SK-N-SH treated with all-trans-retinoic acid at 6 μM for 48 hours (cell line): ENCODE data around the gene FARP1.

Experiments used
- ATAC-seq: fragments of 200-7000 bp; cut with Tn5 transposase; 3 replicates; pipeline ENCODE4 v1.9.1; 2020; ENCODE audit warnings: mild to moderate bottlenecking, moderate library complexity
- ARNTL ChIP-seq: fragments of 450-650 bp; formaldehyde crosslinking; IDR thresholded peaks from 2 replicates; pipeline ENCODE4 v1.5.0; 2020; ENCODE audit warnings: low read depth, mild to moderate bottlenecking, moderate library complexity, borderline replicate concordance
- CSDC2 ChIP-seq: fragments of 250-450 bp; sonication (Bioruptor Pico); IDR thresholded peaks from 2 replicates; pipeline ENCODE4 v1.5.0; 2020; ENCODE audit warnings: mild to moderate bottlenecking, moderate library complexity
- ESRRG ChIP-seq: fragments of 250-450 bp; sonication (Bioruptor Pico); IDR thresholded peaks from 2 replicates; pipeline ENCODE4 v1.6.1; 2021; ENCODE audit warnings: mild to moderate bottlenecking
- GLIS3 ChIP-seq: fragments of 250-450 bp; sonication (Bioruptor Pico); IDR thresholded peaks from 2 replicates; pipeline ENCODE4 v1.5.0; 2020; ENCODE audit warnings: mild to moderate bottlenecking, moderate library complexity
- ISL1 ChIP-seq: fragments of 250-450 bp; sonication (Bioruptor Pico); IDR thresholded peaks from 2 replicates; pipeline ENCODE4 v2.1.2; 2022; ENCODE audit warnings: mild to moderate bottlenecking, moderate library complexity
- OSR1 ChIP-seq: fragments of 250-450 bp; sonication (Bioruptor Pico); IDR thresholded peaks from 2 replicates; pipeline ENCODE4 v1.8.0; 2022; ENCODE audit warnings: moderate library complexity, mild to moderate bottlenecking, inconsistent platforms
- PPARA ChIP-seq: fragments of 250-450 bp; sonication (Bioruptor Pico); IDR thresholded peaks from 2 replicates; pipeline ENCODE4 v1.5.0; 2020; ENCODE audit warnings: mild to moderate bottlenecking, borderline replicate concordance
- RARB ChIP-seq: fragments of 250-450 bp; sonication (Bioruptor Pico); IDR thresholded peaks from 2 replicates; pipeline ENCODE4 v1.8.0; 2021; ENCODE audit warnings: mild to moderate bottlenecking, moderate library complexity
- SNAI2 ChIP-seq: fragments of 250-450 bp; sonication (Bioruptor Pico); IDR thresholded peaks from 2 replicates; pipeline ENCODE4 v1.5.0; 2020; ENCODE audit warnings: mild to moderate bottlenecking, moderate library complexity
- TCF4 ChIP-seq: fragments of 250-450 bp; sonication (Bioruptor Pico); IDR thresholded peaks from 2 replicates; pipeline ENCODE4 v1.8.0; 2021; ENCODE audit warnings: mild to moderate bottlenecking, moderate library complexity, borderline replicate concordance
- ZC3H10 ChIP-seq: fragments of 250-450 bp; sonication (Bioruptor Pico); IDR thresholded peaks from 2 replicates; pipeline ENCODE4 v1.5.1; 2021; ENCODE audit warnings: mild to moderate bottlenecking, moderate library complexity
- ZFP3 ChIP-seq: fragments of 250-450 bp; sonication (Bioruptor Pico); IDR thresholded peaks from 2 replicates; pipeline ENCODE4 v1.5.0; 2020; ENCODE audit warnings: mild to moderate bottlenecking, moderate library complexity
- ZFP30 ChIP-seq: fragments of 450-650 bp; formaldehyde crosslinking; IDR thresholded peaks from 2 replicates; pipeline ENCODE4 v1.5.0; 2022; ENCODE audit warnings: mild to moderate bottlenecking, moderate library complexity
- ZNF565 ChIP-seq: fragments of 450-650 bp; formaldehyde crosslinking; conservative IDR thresholded peaks from 2 replicates; pipeline ENCODE4 v1.5.0; 2020; ENCODE audit warnings: low read depth, mild to moderate bottlenecking, moderate library complexity
- ZNF70 ChIP-seq: fragments of 450-650 bp; formaldehyde crosslinking; IDR thresholded peaks from 2 replicates; pipeline ENCODE4 v1.5.0; 2020; ENCODE audit warnings: mild to moderate bottlenecking, moderate library complexity
- ZNF8 ChIP-seq: fragments of 450-650 bp; formaldehyde crosslinking; IDR thresholded peaks from 2 replicates; pipeline ENCODE4 v1.5.0; 2020; ENCODE audit warnings: mild to moderate bottlenecking, moderate library complexity
- TF ChIP-seq, protein P1 (sequence below): fragments of 250-450 bp; sonication (Bioruptor Pico); IDR thresholded peaks from 2 replicates; pipeline ENCODE4 v1.8.0; 2021; ENCODE audit warnings: low read depth, mild to moderate bottlenecking, moderate library complexity, borderline replicate concordance
- TF ChIP-seq, protein P2 (sequence below): fragments of 250-450 bp; sonication (Bioruptor Pico); IDR thresholded peaks from 2 replicates; pipeline ENCODE4 v1.8.0; 2020; ENCODE audit warnings: mild to moderate bottlenecking, moderate library complexity, borderline replicate concordance
- TF ChIP-seq, protein P3 (sequence below): fragments of 250-450 bp; sonication (Bioruptor Pico); IDR thresholded peaks from 2 replicates; pipeline ENCODE4 v1.5.1; 2020; ENCODE audit warnings: low read depth, mild to moderate bottlenecking, moderate library complexity
- TF ChIP-seq, protein P4 (sequence below): fragments of 250-450 bp; sonication (Bioruptor Pico); IDR thresholded peaks from 2 replicates; pipeline ENCODE4 v1.5.1; 2021; ENCODE audit warnings: mild to moderate bottlenecking, moderate library complexity

The FARP1 gene

DNA sequence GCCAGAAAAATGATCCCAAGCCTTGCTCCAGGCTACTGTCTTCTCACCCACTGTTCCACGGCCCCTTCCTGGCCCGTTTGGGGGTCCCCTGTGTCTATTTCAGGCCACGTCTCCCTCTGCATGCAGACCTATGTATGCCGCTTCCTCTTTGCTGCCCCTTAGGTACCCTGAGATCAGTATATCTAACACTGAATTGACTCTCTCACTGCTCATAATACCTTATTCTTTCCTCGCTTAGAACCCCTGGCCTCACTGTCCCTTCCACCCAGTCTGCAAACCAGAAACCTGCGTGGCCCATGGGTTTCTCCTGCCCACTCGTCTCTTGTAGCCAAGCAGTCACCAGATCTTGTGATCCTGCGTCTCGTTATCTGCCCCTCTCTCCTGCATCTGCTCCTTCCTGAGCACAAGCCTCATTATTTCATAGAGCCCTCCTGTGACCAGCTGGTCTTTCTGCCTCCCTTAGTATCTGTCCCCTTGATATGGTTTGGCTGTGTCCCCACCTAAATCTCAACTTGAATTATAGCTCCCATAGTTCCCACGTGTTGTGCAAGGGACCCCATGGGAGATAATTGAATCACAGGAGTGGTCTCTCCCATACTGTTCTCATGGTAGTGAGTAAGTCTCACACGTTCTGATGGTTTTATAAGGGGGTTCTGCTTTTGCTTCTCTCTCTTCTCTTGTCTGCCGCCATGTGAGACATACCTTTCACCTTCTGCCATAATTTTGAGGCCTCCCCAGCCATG, 143.1 kb downstream of the FARP1 start:
- TF ChIP-seq, protein P1, sequence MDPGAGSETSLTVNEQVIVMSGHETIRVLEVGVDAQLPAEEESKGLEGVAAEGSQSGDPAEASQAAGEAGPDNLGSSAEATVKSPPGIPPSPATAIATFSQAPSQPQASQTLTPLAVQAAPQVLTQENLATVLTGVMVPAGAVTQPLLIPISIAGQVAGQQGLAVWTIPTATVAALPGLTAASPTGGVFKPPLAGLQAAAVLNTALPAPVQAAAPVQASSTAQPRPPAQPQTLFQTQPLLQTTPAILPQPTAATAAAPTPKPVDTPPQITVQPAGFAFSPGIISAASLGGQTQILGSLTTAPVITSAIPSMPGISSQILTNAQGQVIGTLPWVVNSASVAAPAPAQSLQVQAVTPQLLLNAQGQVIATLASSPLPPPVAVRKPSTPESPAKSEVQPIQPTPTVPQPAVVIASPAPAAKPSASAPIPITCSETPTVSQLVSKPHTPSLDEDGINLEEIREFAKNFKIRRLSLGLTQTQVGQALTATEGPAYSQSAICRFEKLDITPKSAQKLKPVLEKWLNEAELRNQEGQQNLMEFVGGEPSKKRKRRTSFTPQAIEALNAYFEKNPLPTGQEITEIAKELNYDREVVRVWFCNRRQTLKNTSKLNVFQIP (CRISPR knock-in tag) = no peak
- TF ChIP-seq ZFP3 (CRISPR knock-in tag) (no peak), ISL1 (CRISPR knock-in tag) (no peak), ZFP30 (CRISPR knock-in tag) (no peak), ZNF565 (no peak), CSDC2 (CRISPR knock-in tag) (no peak)
- TF ChIP-seq, protein P2, sequence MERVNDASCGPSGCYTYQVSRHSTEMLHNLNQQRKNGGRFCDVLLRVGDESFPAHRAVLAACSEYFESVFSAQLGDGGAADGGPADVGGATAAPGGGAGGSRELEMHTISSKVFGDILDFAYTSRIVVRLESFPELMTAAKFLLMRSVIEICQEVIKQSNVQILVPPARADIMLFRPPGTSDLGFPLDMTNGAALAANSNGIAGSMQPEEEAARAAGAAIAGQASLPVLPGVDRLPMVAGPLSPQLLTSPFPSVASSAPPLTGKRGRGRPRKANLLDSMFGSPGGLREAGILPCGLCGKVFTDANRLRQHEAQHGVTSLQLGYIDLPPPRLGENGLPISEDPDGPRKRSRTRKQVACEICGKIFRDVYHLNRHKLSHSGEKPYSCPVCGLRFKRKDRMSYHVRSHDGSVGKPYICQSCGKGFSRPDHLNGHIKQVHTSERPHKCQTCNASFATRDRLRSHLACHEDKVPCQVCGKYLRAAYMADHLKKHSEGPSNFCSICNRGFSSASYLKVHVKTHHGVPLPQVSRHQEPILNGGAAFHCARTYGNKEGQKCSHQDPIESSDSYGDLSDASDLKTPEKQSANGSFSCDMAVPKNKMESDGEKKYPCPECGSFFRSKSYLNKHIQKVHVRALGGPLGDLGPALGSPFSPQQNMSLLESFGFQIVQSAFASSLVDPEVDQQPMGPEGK (CRISPR knock-in tag) = no peak
- TF ChIP-seq, protein P3, sequence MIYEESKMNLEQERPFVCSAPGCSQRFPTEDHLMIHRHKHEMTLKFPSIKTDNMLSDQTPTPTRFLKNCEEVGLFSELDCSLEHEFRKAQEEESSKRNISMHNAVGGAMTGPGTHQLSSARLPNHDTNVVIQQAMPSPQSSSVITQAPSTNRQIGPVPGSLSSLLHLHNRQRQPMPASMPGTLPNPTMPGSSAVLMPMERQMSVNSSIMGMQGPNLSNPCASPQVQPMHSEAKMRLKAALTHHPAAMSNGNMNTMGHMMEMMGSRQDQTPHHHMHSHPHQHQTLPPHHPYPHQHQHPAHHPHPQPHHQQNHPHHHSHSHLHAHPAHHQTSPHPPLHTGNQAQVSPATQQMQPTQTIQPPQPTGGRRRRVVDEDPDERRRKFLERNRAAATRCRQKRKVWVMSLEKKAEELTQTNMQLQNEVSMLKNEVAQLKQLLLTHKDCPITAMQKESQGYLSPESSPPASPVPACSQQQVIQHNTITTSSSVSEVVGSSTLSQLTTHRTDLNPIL (CRISPR knock-in tag) = no peak
- no peak for ATAC-seq

DNA sequence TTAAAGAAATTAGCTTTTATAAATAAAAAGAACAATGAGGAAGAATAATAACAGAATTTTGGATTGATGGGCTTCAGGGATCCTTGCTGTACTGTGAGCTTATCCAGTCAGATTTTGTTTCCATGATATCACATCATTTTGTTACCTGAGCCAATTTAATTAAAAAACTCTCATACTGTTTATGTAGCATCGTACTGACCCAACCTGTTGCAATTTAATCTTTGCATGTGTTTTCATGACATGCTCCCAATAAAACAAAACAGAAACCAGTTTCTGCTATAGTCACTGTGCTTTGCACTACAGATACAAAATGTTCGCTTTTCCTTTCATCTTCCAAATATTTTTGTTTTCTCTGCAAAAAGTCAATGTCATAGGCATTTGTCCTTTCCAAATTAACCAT, 143.9 kb downstream of the FARP1 start:
- TF ChIP-seq, protein P2 (CRISPR knock-in tag) = no peak
- TF ChIP-seq, protein P1 (CRISPR knock-in tag) = no peak
- TF ChIP-seq ZC3H10 (CRISPR knock-in tag) (no peak), ZNF70 (CRISPR knock-in tag) (no peak), ZNF565 (no peak), RARB (no peak), ISL1 (CRISPR knock-in tag) (no peak), SNAI2 (CRISPR knock-in tag) (no peak), ZNF8 (no peak), CSDC2 (CRISPR knock-in tag) (no peak), ESRRG (CRISPR knock-in tag) (no peak), OSR1 (no peak), ZFP3 (CRISPR knock-in tag) (no peak), PPARA (CRISPR knock-in tag) (no peak), TCF4 (CRISPR knock-in tag) (no peak), GLIS3 (CRISPR knock-in tag) (no peak), ARNTL (CRISPR knock-in tag) (no peak)
- TF ChIP-seq, protein P4, sequence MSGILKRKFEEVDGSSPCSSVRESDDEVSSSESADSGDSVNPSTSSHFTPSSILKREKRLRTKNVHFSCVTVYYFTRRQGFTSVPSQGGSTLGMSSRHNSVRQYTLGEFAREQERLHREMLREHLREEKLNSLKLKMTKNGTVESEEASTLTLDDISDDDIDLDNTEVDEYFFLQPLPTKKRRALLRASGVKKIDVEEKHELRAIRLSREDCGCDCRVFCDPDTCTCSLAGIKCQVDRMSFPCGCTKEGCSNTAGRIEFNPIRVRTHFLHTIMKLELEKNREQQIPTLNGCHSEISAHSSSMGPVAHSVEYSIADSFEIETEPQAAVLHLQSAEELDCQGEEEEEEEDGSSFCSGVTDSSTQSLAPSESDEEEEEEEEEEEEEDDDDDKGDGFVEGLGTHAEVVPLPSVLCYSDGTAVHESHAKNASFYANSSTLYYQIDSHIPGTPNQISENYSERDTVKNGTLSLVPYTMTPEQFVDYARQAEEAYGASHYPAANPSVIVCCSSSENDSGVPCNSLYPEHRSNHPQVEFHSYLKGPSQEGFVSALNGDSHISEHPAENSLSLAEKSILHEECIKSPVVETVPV = no peak
- TF ChIP-seq, all 23 proteins: peak for 0
- no peak for ATAC-seq

DNA sequence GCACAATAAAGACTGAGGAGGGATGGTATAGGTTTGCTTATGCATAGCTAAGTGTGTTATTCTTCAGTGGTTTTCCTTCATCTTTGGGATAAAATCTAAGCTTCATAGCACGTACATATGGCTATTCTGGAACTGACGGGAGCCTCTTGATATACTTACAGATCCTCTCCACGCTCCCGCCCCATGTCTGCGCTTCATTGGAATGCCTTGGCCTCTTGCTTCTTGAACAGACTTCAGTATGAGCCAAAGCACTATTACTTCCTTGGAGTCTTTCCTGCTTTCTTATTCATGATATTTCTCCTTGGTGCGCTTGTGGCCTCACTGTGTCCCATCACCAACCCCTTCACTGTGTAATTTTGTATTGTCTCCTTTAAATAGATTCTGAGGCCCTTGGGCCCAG, 145.3 kb downstream of the FARP1 start:
- TF ChIP-seq ZFP3 (CRISPR knock-in tag) = no peak
- ATAC-seq = no peak
